GM18907 (cell line): ENCODE data around the gene GPR142.

Experiments
- ATAC-seq: cut with Tn5 transposase; IDR thresholded peaks from one replicate; pipeline ENCODE4 v1.9.1; 2021; ENCODE audit warnings: mild to moderate bottlenecking, moderate library complexity; ENCODE audit not compliant: unreplicated experiment

GPR142 gene, protein sequence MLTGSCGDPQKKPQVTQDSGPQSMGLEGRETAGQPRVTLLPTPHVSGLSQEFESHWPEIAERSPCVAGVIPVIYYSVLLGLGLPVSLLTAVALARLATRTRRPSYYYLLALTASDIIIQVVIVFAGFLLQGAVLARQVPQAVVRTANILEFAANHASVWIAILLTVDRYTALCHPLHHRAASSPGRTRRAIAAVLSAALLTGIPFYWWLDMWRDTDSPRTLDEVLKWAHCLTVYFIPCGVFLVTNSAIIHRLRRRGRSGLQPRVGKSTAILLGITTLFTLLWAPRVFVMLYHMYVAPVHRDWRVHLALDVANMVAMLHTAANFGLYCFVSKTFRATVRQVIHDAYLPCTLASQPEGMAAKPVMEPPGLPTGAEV

DNA sequence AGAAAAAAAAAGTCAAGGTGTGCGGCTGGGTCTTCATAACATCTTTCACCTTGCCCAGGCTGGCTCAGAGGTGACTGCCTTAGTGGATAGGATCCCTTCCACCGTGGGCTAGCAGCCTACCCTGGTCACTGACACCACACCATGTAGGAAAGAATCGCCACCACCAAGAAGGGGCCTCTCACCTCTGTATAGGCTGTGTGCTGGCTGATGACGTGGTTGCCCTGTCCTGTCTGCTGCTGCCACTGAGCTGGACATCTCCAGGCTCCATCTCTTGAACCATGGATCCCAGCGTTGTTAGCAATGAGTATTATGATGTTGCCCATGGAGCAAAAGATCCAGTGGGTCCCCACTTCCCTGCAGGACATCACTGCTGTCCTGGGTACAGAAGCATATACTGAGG, at the start of gene GPR142:
GPR142 (plus strand) TSS at position 301 of the 400 bp plus-strand sequence. CDS start 2,035 bp downstream, outside the sequence.
- no peak for ATAC-seq

DNA sequence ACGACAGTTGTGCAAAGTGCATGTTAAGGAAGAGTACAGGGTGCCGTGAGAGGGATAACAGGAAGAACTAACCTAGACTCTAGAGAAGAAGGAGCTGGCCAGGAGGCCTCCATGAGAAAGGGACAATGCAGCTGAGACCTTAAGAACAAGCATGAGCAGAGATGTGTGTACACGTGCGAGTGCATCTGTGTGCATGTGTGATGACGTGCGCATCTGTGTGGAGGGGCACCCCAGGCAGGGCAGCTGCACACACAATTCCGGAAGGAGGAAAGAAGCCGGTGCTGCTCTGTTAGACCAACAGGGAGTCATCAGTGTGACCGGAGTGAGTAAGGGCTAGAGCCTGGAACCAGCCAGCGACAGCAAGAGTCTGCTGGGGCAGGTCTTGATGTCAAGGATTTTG, 48.9 kb upstream of the GPR142 start:
- ATAC-seq: no peak

DNA sequence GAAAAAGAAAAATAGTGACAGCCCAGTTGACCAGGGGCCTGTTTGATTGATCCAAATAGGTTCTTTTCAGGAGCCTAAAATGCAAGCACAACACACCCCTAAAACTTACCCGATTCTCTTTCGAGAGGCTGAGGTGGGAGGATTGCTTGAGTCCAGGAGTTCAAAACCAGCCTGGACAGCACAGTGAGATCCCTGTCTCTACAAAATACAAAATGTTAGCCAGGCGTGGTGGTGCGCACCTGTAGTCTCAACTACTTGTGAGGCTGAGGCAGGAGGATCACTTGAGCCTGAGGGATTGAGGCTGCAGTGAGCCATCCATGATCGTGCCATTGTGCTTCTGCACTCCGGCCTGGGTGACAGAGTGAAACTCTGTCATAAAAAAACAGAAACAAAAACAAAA, 42.8 kb upstream of the GPR142 start:
- ATAC-seq: no peak

DNA sequence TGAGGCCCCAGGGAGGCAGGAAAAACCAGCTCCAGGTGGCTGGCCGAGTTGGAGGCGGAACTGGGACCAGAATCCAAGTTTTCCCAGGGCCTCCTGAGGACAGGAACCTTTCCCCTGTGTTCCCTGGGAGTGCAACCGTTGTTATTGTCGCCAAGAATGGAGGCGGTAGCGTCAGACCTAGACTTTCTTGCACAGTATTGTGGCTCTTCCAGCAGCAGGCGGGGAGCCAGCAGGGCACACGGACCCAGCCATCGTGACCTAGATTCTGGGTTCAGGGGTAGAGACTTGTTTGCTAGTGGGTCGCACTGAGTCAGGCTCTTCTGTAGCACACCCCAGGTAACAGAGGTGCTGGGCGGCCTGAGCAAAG, 41.9 kb upstream of the GPR142 start:
- no peak for ATAC-seq

DNA sequence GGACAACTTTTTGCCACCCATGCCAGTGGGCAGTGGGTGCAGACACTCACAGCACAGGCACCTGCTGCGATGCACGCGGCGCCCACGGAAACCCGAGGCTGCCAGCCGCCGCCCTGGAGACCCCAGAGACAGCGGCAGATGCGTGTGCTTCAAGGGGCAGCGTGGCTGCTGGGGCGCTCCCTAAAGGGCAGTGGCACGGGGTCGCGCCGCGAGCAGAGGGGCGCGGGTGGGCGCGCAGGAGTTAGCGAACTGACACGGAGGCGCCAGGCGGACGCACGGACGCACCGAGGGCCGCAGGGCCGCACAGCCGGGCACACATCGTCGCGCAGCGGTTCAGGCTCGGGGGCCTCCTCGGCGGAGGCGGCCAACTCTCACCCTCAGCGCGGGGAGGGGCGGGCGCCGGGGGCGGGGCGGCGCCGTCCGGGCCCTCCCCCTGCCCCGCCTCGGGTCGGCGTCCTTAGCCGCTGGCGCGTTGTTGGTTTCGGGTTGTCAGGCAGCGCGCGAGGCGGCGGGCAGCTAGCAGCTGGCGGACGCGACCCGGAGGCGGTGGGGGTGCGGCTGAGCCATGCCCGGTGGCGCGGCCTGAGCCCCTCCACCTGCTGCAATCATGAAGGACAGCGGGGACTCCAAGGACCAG, 41.4 kb upstream of the GPR142 start, which contains the start of gene KIF19:
KIF19 (plus strand) TSS at position 484 of the 637 bp plus-strand sequence; CDS start at position 608, 124 bp downstream.
- ATAC-seq: no peak

DNA sequence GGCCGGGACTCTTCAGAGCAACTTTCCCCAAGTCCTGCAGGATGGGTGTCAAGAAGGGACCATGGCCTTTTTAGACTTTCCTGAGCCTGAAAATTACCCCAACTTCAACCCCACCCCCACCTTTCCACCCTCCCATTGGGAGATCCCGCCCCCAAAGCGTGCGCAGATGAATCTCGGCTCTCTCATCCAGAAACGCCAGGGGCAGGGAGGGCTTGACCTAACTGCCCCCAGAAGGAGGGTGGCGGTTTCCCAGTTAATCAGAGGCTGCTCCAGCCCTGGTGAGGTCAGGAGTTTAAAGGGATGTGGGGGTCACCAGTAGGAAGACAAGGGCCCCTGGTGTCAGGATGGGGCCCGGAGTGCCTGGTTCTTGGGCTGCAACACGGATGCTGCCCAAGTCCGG, 40.8 kb upstream of the GPR142 start:
- ATAC-seq: no peak

DNA sequence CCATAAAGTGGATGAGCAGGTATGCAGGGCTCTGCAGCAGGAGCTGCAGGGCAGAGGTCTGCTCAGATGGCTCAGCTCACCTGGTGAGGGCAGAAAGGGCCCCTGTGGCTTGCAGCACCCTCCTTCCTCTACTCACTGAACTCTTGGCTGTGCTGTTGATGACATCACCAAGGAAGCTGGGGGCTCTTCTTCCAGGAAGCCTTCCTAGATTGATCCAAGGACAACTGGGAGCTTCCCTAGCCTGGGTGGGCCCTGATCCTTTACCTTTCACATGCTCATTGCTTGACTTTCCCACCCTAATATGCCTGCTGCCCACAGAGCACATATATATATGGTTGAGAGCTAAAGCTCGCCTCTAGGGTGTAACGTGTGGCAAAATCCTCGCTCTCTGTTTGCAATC, 38.8 kb upstream of the GPR142 start:
- no peak for ATAC-seq

DNA sequence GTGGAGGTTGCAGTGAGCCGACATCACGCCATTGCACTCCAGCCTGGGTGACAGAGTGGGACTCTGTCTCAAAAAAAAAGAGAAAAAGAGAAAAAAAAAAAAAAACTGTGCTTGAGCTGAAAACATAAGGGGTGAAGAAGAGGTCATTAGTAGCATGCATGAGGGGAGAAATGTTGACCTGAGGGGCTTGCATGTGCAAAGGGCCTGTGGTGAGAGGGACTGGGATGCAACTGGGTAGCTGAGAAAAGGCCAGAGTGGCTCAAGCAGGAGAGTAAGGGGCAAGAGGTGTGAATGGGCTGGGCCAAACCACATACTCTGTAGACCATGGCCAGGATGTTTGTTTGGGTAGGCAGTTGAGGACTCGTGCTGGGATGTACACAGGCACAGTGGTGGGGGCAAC, 37.9 kb upstream of the GPR142 start:
- no peak for ATAC-seq

DNA sequence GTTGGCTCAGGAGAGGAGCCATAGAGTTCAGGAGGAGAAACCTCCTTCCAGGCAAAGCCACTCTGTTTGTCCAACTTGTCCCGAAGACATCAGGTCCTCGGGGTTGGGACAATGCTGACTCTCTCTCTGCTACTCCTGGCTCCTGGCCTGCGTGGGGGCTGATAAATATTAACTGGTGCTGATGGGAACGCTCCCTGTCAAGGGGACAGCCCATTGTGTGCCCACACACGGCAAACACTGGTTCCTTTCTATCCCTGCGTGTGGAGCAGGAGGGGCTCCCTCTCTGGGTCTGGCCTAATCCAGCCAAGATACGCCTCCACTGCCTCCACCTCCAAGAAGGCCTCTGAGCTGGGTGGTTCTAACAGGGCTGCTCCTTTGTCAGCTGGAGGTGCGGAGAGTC, 36.9 kb upstream of the GPR142 start:
- no peak for ATAC-seq

DNA sequence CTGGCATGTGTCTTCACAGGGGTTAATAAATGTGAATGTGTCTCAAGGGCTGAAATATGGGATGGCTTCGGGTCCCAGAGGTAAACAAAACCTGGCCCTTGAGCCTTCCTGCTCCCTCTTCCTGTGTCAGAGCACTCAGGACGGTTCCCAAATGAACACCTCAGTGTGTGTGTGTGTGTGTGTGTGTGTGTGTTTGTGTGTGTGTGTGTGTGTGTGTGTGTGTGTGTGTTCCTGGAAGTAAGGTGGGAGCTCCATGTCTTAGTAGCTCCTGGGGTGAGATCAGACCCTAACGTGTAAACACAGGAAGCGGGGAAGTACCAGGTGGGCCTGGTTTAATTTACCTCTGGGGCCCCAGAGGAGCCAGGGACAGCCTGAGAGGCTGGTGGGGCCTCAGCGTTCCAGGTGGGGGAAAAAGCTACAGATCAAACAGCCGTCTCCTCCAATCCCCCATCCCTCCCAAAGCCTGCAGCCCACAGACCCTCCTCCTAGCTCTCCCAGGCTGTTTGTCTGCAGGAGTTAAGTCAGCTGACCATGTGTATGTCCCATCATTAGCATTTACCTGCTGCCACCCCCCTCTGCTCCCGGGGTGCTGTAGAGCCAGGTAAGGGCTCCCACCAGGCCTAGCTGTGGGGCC, 35.2 kb upstream of the GPR142 start:
- ATAC-seq: no peak

DNA sequence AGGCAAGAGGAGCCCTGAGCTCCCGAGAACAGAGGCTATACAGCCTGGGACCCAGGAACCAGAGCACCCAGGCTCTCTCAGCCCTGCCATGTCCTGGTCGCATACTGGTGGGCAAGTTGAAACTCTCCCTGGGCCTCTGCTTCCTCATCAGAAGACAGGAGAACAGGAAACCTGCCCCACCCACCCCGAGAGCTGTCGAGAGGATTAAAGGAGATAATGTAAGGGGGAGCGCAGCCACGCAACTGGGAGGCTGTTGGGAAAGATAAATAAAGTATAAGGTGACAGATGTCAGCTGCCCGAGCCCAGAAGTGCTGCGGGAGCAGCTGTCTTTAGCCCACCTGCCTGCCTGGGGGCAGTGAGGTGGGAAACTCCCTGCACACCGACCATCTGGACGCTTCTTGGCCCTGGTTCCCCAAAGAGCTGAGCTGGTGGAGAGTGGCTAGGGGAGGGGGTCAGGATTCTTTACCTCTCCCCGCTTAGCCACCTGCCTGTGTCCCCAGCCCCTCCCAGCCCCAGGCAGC, 34.5 kb upstream of the GPR142 start:
- no peak for ATAC-seq

DNA sequence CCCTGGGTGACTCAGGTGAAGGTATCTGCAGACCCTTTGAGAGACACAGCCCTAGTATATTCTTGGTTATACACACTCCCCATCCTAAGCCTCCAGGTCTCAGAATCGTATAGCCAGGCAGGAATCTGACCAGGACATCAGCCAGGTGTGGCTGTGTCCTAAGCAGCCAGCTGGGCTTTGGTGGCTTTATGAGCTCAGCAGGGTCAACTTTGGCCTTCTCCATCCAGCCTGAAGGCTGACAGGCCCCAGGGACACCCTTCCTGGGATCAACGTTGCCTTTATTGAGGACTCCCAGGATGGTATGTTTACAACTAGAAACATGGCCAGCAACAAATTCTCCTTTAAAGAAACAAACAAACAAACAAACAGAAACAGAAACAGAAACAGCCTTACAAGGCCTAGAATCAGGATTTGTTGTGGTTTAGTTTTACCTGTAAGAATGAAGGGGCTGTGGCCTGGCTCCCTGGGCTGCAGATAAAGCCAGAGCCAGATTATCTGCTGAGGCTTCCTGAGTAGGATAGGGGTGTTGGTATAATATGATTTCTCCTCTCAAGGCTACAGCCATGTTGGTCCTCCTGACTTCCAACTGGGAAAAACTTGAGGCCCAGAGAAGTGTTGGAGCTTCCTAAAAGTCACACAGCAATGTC, 32.8 kb upstream of the GPR142 start:
- no peak for ATAC-seq

DNA sequence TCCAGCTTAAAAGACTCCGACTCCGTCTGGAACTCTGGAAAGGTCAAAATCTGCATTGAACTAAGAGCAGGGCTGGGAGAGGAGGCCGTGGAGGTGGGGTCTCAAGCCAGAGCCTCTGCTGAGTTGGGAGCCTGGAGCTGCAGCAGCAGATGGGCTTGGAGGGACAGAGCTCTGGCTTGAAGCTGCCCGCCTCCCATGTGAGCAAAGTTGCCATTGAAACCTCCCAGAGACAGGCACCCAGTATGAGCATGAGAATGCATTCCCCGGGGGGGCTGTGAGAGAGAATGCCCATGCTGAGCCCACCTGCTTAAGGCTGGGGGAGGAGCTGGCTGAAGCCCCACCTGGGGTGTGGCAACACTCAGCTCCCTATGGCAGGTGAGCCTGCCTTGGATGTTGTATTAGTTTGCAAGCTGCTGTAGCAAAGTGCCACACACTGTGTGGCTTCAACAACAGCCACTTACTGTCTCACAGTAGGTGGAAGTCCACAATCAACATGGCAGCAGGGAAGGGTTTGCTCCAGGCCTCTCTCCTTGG, 31.7 kb upstream of the GPR142 start:
- no peak for ATAC-seq

DNA sequence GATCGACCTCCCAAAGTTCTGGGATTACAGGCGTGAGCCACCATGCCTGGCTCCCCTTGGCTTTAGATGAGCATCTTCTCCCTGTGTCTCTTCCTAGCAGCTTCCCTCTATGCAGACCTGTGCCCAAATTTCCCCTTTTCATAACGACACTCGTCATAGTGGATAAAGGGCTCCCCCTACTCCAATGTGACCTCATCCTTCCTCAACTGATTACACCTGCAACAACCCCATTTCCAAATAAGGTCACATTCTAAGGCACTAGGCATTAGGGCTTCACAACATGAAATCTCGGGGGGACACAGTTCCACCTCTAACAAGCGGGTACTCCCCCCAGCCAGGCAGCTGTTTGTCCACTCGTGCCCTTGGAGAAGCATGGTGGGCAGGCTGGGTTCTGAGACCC, 31.0 kb upstream of the GPR142 start:
- ATAC-seq: no peak

DNA sequence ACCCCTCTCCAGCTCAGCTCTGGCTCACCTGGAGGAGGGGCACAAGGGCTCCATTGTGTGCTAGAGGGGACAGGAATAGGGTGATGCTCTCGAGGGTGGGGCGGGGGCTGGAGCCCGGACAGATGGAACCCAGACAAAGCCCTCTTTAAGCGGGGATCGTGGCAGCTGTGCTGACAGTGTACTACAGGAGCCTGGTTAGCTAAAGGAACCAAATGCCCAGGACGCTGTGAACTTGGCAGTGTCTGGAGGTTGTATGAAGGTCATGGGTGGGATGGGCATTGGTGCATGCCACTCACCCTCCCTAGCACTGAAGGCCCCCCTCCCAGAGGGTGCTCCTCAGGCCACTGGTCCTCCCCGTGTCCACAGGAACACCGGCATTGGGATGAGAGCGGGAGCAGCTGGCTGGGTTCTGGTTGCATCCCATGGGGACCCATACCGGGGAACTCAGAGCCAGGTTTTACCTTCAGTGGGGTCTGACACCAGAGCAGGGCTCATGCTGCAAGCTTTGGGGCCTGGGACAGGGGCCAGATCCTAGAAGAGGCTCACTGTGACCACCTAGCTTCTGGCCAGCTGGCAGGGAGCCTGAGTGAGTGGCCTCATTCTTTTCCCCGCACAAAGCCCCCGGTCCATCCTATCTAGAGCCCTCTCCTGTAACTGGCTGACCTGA, 29.3 kb upstream of the GPR142 start:
- no peak for ATAC-seq

DNA sequence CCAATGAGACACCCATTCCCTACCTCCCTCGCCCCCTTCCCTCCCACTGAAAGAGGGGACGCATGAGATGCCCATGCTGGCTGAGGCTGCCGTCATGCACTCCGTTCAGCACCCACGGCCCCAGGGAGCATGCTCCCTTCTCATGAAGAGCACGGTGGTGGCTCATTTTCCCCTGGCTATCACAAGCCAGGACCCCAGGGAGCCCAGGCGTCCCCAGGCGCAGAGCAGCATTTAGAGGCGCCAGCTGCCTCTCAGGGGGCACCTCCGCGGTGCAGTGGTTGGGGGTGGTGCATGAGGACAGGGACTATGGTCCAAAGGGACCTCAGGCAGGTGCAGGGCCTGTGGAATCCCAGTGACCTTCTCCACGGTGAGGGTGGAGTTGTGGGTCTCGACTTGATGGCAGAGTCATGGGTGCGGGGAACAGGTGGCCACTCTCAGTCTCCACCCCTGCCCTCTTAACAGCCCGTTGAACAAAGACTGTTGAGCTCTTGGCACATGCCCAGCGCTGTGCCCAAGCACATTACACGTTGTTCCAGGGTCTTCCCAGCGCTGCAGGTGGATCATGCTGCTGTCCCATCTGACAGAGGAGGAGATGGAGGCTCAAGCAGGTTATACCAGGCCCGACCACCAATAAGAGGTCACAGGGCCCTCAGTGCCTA, 27.6 kb upstream of the GPR142 start:
- ATAC-seq: no peak

DNA sequence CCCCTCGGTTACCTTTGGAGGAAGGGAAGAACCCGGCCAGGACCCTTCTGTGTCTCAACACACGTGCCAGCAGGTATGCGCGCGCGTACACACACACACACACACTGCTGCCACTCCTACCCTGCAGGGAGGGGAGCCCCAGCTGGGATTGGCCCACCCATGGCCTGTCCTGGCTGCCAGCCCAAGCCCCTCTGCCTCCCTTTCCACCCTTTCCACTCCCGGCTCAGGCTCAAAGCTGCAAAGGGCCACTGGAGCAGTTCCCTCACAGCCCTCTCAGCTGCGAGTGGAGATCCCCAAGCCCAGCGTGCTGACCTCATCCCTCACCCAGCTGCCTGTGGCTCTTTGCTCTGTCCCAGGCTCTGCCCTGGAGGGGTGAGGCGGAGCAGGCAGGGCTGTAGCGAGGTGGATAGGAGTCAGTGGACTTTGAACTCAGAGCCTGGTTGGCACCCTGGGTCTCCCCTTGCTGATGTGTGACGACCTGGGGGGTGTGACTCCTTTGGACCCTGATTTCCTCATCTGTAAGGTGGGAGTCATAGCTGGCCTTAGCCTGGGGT, 26.8 kb upstream of the GPR142 start:
- ATAC-seq: no peak

DNA sequence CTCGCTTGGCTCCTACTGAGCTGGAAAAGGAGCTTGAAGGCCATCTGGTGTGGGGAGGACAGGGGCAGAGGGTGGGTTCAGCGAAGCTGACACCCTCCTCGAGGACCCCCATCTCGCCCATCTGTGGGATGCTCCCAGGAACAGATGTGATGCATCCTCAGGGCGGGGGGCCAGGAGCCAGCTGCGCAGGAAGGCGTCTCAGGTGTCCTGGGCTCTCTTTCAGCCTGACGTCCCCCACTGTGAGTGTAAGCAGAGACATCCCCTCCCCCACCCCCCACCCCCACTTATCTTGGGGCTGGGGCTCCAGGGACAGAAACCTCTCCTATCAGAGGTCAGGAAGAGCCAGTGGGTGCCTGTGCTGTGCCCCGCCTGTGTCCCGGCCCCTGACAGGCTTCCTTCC, 25.1 kb upstream of the GPR142 start:
- no peak for ATAC-seq

DNA sequence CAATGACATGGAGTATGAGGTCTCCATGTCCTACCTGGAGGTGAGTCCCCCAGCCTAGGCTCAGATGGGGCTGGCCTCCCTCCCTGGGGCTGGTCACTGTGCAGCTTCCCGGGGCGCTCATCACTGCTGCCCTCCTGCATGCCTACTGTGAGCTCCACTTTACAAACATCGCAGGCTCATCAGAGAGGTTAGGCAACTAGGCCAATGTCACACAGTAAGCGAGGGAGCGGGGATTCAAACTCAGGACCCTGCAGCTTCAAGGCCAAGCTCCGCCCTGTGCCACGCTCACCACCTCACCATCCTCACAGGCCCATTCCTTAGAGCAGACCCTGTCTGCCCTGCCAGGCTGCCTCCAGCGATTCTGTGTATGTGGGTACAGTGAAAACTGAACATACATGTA, 24.2 kb upstream of the GPR142 start:
- ATAC-seq: no peak
